GM20431 (cell line): ENCODE measurements around the gene LTBP3.
"Not testable (repeated sequence)": the region's sequence is repeated elsewhere in the genome, so short reads cannot be mapped to it uniquely, and the experiment has no call there.

Experiments
- in situ Hi-C: fragments of 300-500 bp; cut with MseI, MboI; formaldehyde crosslinking; loops from one replicate; pipeline ENCODE4 v1.15.0; 2020; ENCODE audit warnings: low sequenced_read_pairs; ENCODE audit not compliant: unreplicated experiment

Gene LTBP3

DNA sequence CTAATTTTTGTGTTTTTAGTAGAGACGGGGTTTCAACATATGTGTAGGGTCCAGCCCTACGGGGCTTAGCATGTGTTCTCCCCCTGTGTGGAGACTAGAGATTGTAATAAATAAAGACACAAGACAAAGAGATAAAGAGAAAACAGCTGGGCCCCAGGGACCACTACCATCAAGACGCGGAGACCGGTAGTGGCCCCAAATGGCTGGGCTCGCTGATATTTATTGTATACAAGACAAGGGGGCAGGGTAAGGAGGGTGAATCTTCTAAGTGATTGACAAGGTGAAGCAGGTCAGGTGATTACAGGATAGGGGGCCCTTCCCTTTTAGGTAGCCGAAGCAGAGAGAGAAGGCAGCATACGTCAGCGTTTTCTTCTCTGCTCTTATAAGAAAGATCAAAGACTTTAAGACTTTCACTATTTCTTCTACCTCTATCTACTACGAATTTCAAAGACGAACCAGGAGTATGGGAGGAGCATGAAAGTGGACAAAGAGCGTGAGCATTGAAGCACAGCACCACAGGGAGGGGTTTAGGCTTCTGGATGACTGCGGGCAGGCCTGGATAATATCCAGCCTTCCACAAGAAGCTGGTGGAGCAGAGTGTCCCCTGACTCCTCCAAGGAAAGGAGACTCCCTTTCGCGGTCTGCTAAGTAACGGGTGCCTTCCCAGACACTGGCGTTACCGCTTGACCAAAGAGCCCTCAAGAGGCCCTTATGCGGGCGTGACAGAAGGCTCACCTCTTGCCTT, 36.2 kb downstream of the LTBP3 start:
- in situ Hi-C loops, result not testable (repeated sequence)

DNA sequence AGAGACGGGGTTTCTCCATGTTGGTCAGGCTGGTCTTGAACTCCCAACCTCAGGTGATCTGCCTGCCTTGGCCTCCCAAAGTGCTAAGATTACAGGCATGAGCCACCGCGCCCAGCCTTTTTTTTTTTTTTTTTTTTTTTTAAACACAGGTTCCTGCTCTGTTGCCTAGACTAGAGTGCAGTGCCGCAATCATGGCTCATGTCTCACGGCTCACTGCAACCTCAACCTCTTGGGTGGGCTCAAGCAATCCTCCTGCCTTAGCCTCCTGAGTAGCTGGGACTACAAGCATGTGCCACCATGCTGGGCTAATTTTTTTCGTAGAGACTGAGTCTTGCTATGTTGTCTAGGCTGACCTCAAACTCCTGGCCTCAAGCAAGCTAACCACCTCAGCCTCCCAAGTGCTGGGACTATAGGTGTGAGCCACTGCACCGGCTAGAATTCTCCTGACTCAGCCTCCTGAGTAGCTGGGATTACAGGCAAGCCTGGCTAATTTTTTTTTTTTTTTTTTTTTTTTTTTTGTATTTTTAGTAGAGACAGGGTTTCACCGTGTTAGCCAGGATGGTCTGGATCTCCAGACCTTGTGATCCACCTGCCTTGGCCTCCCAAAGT, 39.1 kb downstream of the LTBP3 start:
- in situ Hi-C loops, result not testable (repeated sequence)

DNA sequence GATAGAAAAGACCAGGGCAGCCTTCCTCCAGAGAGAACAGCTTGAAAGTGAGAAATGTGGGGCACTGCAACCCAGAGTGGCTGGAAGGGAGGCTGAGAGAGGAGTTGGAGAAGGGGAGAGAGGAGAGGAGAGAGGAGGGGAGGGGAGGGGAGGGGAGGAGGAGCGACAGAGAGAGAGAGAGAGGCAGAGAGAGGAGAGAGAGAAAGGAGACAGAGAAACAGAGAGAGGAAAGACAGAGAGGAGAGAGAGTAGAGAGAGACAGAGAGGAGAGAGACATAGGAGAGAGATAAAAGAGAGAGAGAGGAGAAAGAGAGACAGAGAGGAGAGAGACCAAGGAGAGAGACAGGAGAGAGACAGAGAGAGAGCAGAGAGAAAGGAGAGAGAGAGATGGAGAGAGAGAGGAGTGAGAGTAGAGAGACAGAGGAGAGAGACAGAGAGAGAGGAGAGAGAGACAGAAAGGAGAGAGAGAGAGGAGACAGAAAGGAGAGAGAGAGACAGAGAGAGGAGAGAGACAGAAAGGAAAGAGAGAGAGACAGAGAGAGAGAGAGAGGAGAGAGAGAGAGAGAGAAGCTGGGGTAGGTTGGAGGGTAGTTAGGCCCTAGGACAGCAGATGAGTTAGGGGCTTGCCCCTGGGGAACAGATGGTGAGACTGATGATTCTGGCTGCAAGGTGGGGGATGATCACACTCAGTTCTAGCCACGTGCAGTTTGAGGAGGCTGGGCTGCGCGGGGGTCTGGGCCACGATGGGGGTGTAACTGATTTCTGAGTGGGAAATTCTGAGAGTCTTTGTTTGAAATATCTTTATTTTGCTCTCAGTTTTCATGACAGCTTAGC, 41.8 kb downstream of the LTBP3 start:
- in situ Hi-C loops, result no loop called here

GRCh38 chr11:65512311-65512710, 45.8 kb downstream of the LTBP3 start:
- in situ Hi-C loops, result loop anchor here (5.0 kb wide), 1 partner anchor 135 kb away; no protein-coding TSS in a partner anchor

DNA sequence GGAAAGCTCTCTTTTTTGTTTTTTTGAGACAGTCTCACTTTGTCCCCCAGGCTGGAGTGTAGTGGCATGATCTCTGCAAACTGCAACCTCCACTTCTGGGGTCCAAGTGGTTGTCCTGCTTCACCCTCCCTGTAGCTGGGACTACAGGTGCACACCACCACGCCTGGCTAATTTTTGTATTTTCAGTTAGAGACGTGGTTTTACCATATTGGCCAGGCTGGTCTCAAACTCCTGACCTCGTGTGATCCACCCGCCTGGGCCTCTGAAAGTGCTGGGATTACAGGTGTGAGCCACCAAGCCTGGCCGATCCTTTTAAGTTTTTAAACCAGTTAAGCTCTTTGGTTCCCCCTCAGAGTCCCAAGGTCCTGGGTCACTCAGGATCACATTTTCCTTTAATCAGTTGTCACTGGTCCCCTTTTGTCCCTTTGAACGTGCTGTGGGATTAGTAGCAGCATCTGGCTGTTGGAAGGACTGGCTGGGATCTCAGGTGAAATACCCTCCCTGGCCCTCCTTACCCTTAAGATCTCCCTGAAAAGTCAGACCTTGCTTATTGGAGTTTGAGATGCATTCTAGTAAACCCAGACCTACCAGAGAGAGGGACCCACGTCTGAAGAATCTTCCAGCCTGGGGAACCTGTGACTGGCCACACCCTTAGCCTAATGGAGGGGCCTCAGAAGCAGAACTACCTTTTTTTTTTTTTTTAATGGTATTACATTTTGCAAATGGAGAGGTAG, 51.2 kb downstream of the LTBP3 start:
- in situ Hi-C loops, result no loop called here

DNA sequence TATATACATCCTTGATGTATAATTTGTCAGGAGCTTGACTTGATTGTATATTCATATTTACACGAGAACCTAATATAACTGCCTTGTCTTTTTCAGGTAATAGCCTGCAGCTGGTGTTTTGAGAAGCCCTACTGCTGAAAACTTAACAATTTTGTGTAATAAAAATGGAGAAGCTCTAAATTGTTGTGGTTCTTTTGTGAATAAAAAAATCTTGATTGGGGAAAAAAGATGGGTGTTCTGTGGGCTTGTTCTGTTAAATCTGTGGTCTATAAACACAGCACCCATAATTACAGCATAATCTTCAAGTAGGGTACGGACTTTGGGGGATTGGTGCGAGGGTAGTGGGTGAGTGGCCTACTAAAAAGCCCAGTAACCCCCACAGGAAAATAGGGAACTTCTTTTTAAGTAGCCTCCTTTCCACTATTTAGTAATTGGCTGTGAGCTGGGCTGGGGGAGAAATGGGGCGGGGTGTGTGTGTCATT, 51.8 kb downstream of the LTBP3 start:
- in situ Hi-C loops, result no loop called here

DNA sequence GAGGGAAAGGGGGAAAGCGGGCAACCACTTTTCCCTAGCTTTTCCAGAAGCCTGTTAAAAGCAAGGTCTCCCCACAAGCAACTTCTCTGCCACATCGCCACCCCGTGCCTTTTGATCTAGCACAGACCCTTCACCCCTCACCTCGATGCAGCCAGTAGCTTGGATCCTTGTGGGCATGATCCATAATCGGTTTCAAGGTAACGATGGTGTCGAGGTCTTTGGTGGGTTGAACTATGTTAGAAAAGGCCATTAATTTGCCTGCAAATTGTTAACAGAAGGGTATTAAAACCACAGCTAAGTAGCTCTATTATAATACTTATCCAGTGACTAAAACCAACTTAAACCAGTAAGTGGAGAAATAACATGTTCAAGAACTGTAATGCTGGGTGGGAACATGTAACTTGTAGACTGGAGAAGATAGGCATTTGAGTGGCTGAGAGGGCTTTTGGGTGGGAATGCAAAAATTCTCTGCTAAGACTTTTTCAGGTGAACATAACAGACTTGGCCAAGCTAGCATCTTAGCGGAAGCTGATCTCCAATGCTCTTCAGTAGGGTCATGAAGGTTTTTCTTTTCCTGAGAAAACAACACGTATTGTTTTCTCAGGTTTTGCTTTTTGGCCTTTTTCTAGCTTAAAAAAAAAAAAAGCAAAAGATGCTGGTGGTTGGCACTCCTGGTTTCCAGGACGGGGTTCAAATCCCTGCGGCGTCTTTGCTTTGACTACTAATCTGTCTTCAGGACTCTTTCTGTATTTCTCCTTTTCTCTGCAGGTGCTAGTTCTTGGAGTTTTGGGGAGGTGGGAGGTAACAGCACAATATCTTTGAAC, 52.5 kb downstream of the LTBP3 start:
- in situ Hi-C loops, result no loop called here

- in situ Hi-C loops, result no loop called here
Observed at GRCh38 chr11:65504674-65505465, 53.3 kb downstream of the LTBP3 start.

DNA sequence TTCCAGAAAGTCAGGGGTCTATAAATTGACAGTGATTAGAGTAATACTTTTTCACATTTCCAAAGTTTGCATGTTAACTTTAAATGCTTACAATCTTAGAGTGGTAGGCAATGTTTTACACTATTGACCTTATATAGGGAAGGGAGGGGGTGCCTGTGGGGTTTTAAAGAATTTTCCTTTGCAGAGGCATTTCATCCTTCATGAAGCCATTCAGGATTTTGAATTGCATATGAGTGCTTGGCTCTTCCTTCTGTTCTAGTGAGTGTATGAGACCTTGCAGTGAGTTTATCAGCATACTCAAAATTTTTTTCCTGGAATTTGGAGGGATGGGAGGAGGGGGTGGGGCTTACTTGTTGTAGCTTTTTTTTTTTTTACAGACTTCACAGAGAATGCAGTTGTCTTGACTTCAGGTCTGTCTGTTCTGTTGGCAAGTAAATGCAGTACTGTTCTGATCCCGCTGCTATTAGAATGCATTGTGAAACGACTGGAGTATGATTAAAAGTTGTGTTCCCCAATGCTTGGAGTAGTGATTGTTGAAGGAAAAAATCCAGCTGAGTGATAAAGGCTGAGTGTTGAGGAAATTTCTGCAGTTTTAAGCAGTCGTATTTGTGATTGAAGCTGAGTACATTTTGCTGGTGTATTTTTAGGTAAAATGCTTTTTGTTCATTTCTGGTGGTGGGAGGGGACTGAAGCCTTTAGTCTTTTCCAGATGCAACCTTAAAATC, 54.0 kb downstream of the LTBP3 start:
- in situ Hi-C loops, result no loop called here

DNA sequence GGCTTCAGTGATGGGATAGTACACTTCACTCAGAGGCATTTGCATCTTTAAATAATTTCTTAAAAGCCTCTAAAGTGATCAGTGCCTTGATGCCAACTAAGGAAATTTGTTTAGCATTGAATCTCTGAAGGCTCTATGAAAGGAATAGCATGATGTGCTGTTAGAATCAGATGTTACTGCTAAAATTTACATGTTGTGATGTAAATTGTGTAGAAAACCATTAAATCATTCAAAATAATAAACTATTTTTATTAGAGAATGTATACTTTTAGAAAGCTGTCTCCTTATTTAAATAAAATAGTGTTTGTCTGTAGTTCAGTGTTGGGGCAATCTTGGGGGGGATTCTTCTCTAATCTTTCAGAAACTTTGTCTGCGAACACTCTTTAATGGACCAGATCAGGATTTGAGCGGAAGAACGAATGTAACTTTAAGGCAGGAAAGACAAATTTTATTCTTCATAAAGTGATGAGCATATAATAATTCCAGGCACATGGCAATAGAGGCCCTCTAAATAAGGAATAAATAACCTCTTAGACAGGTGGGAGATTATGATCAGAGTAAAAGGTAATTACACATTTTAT, 54.7 kb downstream of the LTBP3 start:
- in situ Hi-C loops, result no loop called here

DNA sequence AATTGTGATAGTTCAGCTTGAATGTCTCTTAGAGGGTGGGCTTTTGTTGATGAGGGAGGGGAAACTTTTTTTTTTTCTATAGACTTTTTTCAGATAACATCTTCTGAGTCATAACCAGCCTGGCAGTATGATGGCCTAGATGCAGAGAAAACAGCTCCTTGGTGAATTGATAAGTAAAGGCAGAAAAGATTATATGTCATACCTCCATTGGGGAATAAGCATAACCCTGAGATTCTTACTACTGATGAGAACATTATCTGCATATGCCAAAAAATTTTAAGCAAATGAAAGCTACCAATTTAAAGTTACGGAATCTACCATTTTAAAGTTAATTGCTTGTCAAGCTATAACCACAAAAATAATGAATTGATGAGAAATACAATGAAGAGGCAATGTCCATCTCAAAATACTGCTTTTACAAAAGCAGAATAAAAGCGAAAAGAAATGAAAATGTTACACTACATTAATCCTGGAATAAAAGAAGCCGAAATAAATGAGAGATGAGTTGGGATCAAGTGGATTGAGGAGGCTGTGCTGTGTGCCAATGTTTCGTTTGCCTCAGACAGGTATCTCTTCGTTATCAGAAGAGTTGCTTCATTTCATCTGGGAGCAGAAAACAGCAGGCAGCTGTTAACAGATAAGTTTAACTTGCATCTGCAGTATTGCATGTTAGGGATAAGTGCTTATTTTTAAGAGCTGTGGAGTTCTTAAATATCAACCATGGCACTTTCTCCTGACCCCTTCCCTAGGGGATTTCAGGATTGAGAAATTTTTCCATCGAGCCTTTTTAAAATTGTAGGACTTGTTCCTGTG, 55.4 kb downstream of the LTBP3 start:
- in situ Hi-C loops, result no loop called here

DNA sequence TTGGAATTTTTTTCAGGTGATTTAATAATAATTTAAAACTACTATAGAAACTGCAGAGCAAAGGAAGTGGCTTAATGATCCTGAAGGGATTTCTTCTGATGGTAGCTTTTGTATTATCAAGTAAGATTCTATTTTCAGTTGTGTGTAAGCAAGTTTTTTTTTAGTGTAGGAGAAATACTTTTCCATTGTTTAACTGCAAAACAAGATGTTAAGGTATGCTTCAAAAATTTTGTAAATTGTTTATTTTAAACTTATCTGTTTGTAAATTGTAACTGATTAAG, 55.9 kb downstream of the LTBP3 start:
- in situ Hi-C loops, result no loop called here

DNA sequence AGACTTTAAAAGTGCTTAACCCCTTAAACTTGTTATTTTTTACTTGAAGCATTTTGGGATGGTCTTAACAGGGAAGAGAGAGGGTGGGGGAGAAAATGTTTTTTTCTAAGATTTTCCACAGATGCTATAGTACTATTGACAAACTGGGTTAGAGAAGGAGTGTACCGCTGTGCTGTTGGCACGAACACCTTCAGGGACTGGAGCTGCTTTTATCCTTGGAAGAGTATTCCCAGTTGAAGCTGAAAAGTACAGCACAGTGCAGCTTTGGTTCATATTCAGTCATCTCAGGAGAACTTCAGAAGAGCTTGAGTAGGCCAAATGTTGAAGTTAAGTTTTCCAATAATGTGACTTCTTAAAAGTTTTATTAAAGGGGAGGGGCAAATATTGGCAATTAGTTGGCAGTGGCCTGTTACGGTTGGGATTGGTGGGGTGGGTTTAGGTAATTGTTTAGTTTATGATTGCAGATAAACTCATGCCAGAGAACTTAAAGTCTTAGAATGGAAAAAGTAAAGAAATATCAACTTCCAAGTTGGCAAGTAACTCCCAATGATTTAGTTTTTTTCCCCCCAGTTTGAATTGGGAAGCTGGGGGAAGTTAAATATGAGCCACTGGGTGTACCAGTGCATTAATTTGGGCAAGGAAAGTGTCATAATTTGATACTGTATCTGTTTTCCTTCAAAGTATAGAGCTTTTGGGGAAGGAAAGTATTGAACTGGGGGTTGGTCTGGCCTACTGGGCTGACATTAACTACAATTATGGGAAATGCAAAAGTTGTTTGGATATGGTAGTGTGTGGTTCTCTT, 56.5 kb downstream of the LTBP3 start:
- in situ Hi-C loops, result no loop called here

GRCh38 chr11:65501186-65501471, 57.0 kb downstream of the LTBP3 start:
- in situ Hi-C loops, result no loop called here

- in situ Hi-C loops, result no loop called here
Observed at GRCh38 chr11:65500387-65501185, 57.6 kb downstream of the LTBP3 start.
